ENCODE measurements around the gene PLD6.

DNA sequence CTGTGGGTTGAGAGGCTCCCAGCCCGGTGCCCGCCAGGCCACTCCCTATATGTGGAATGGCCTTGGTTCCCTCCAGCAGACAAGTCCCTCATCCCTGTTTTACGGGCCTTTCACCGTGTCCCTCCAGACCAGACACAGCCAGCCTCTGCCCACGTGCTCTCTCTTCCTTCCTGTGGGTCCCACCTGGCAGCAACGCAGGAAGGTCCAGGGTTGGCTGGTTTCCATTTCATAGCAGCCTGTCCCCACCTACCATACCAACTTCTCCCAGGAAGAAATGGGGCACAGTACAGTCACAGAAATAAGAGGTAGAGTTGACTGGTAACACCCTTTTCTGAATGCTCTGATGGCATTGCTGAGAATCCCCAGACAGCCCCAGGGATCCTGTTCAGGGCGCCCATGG, 34.9 kb downstream of the PLD6 start:
- TF ChIP-seq TAF1 (IDR thresholded peaks at IDR 0.05; ENCODE audit: borderline replicate concordance, insufficient read depth, low read length) (no peak), POLR2AphosphoS5 (IDR thresholded peaks at IDR 0.05; ENCODE audit: low read depth, low read length) (no peak), SIN3A (IDR thresholded peaks at IDR 0.05; ENCODE audit: borderline replicate concordance, insufficient read depth, low read length) (no peak), FOXP2 (optimal IDR thresholded peaks at IDR 0.05; ENCODE audit: borderline replicate concordance, extremely low read depth, extremely low read length, insufficient read depth) (no peak)
- TF ChIP-seq, protein P1, sequence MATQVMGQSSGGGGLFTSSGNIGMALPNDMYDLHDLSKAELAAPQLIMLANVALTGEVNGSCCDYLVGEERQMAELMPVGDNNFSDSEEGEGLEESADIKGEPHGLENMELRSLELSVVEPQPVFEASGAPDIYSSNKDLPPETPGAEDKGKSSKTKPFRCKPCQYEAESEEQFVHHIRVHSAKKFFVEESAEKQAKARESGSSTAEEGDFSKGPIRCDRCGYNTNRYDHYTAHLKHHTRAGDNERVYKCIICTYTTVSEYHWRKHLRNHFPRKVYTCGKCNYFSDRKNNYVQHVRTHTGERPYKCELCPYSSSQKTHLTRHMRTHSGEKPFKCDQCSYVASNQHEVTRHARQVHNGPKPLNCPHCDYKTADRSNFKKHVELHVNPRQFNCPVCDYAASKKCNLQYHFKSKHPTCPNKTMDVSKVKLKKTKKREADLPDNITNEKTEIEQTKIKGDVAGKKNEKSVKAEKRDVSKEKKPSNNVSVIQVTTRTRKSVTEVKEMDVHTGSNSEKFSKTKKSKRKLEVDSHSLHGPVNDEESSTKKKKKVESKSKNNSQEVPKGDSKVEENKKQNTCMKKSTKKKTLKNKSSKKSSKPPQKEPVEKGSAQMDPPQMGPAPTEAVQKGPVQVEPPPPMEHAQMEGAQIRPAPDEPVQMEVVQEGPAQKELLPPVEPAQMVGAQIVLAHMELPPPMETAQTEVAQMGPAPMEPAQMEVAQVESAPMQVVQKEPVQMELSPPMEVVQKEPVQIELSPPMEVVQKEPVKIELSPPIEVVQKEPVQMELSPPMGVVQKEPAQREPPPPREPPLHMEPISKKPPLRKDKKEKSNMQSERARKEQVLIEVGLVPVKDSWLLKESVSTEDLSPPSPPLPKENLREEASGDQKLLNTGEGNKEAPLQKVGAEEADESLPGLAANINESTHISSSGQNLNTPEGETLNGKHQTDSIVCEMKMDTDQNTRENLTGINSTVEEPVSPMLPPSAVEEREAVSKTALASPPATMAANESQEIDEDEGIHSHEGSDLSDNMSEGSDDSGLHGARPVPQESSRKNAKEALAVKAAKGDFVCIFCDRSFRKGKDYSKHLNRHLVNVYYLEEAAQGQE (IDR thresholded peaks at IDR 0.05; ENCODE audit: insufficient read depth in 1 of 2, low read depth in 2 of 2, low read length in 2 of 2), result no peak
